ENCODE data around the gene CD99. TPM values are rescaled to one million over a fixed set of nuclear protein-coding genes. Genes with fewer than 3 reads are reported as not detected.

CD99 gene
- total RNA-seq, 3 donors from 2014 or later (not counting 1 experiment from before 2014, with no cell fraction given) = 312 to 340 (median 333) TPM

DNA sequence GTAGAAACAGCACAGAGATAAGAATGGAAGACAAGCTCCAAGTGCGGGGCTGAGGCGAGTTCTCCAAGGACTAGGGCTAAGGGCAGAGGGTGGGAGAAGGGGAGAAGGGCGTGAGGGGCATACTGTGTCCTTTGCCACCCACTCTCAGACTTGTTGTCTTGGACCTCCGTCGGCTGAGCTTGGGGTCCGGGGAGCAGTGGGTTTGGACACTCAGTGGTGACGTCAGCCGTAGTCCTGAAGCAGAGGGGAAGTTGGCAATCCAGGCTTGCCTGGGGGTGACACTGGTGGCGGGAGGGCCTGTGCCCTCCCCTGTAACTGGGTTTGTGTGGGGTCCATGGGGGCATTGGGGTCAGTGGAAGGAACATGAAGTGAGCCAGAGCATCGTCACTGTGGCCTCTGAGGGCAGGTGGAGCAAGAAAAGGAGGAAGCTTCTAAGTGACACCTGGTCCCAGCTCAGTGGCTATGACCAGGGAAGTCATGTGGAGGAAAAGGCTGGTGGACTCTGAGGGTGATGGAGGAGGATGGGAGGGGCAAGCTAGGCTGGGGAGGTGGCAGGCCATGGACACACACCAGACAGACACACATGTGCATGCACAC, 17.6 kb downstream of the CD99 start:
- Histone ChIP-seq H3K4me1 (ENCODE audit: control insufficient read depth, insufficient read depth, low read length) (peaks cover 63% of the 10 kb centered on the region), H3K27ac (ENCODE audit: low read length) (peak overlapping the region; percentile 46), H3K4me3 (ENCODE audit: low read length) (no peak overlapping the region), H3K9me3 (ENCODE audit: control insufficient read depth, insufficient read depth, low read length) (no peaks in the 10 kb centered on the region), H3K27me3 (ENCODE audit: control insufficient read depth, insufficient read depth, low read length) (no peaks in the 10 kb centered on the region), H3K36me3 (ENCODE audit: control insufficient read depth, insufficient read depth, low read length) (peaks cover 17% of the 10 kb centered on the region)
- H3K4me1 Mint-ChIP-seq = peaks cover 56 to 66% of the 10 kb centered on the region in 2 donors
- WGBS (ENCODE audit: insufficient coverage) = 54% methylated on average over 10 of the region's 10 CpGs
- peak overlapping the region; percentile 65 for H3K4me3 Mint-ChIP-seq
- no peak for ATAC-seq
- H3K27me3 Mint-ChIP-seq (ENCODE audit: low read depth in 2 of 2) = no peaks in the 10 kb centered on the region
- TF ChIP-seq, protein P1, sequence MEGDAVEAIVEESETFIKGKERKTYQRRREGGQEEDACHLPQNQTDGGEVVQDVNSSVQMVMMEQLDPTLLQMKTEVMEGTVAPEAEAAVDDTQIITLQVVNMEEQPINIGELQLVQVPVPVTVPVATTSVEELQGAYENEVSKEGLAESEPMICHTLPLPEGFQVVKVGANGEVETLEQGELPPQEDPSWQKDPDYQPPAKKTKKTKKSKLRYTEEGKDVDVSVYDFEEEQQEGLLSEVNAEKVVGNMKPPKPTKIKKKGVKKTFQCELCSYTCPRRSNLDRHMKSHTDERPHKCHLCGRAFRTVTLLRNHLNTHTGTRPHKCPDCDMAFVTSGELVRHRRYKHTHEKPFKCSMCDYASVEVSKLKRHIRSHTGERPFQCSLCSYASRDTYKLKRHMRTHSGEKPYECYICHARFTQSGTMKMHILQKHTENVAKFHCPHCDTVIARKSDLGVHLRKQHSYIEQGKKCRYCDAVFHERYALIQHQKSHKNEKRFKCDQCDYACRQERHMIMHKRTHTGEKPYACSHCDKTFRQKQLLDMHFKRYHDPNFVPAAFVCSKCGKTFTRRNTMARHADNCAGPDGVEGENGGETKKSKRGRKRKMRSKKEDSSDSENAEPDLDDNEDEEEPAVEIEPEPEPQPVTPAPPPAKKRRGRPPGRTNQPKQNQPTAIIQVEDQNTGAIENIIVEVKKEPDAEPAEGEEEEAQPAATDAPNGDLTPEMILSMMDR (IDR thresholded peaks at IDR 0.05) = no peak
- intact Hi-C loops (cut with micrococcal nuclease) = loop anchor here (5.0 kb wide), 1 partner anchor 66 kb away; no protein-coding TSS in a partner anchor
- peak overlapping the region; percentile 82 to 87 for H3K27ac Mint-ChIP-seq
- no peak for DNase-seq
- H3K36me3 Mint-ChIP-seq = no peaks in the 10 kb centered on the region
- H3K9me3 Mint-ChIP-seq = no peaks in the 10 kb centered on the region

DNA sequence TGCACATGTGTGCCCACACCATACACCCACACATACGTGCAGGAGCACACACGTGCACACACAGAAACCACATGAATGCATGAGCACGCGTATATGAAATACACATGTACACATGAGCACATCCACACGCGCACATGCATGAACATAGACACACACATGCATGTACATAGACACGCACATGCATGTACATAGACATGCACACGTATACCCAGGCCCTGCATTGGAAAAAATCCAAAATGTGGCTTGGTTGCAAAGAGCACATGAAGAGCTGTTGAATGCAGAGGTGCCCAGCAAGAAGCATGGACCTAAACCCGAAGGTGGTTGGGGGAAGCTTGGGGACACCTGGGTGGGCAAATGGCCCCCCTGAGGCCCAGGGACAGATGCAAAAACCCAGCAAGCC, 18.5 kb downstream of the CD99 start:
- Histone ChIP-seq H3K9me3 (ENCODE audit: control insufficient read depth, insufficient read depth, low read length) (no peaks in the 10 kb centered on the region), H3K4me1 (ENCODE audit: control insufficient read depth, insufficient read depth, low read length) (peaks cover 60% of the 10 kb centered on the region), H3K27ac (ENCODE audit: low read length) (peak overlapping the region; percentile 66), H3K27me3 (ENCODE audit: control insufficient read depth, insufficient read depth, low read length) (no peaks in the 10 kb centered on the region), H3K4me3 (ENCODE audit: low read length) (no peak overlapping the region), H3K36me3 (ENCODE audit: control insufficient read depth, insufficient read depth, low read length) (peaks cover 22% of the 10 kb centered on the region)
- ATAC-seq = no peak
- Mint-ChIP-seq H3K4me3 (peak overlapping the region; percentile 11), H3K9me3 (no peaks in the 10 kb centered on the region), H3K4me1 (peaks cover 60 to 61% of the 10 kb centered on the region in 2 donors), H3K36me3 (no peaks in the 10 kb centered on the region), H3K27me3 (ENCODE audit: low read depth in 2 of 2) (no peaks in the 10 kb centered on the region), H3K27ac (peak overlapping the region; percentile 85 to 87)
- TF ChIP-seq, protein P1 (IDR thresholded peaks at IDR 0.05) = no peak
- 82% methylated on average over 9 of the region's 9 CpGs for WGBS (ENCODE audit: insufficient coverage)
- DNase-seq = peak in 1 of 2 donors; percentile 27
- intact Hi-C loops (cut with micrococcal nuclease) = loop anchor here (5.0 kb wide), 1 partner anchor 67 kb away; no protein-coding TSS in a partner anchor

DNA sequence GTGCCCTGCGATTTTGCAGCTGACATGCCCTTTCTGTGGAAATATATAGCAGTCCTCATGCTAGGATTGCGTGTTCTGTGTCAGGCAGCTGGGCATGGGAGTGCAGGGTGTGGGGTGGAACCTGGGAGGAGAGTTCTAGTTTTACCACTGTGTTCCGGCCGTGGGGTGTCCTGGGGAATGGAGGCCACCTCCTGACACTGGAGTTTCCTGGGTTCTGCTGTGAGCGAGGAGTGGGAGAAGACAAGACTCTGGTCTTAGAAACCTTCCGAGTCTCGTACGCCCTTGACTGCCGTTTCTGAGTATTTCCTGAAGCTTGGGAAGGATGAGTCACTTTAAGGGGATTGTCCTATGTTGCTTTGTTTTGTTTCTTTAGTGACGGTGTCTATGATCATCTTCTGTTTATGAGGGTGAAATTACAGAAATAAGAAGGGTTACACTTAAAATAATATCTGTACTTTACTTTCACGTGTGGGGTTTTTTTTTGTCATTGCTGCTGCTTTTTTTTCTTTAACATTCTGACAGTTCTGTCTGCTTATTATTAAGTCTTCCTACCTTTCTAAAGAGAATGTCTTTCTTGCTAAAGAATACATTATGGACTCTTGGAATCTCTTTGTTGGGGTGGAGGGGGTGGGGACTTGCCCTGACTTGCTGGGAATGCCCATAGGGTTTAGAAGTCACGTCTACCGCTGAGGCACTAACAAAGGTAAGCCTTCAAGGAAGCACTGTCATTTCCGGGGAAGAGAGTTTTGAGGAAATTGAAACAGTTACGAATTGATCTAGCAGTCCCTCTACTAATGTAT, 19.1 kb downstream of the CD99 start:
- 26% methylated on average over 13 of the region's 15 CpGs for WGBS (ENCODE audit: insufficient coverage)
- Mint-ChIP-seq H3K4me1 (peaks cover 61 to 62% of the 10 kb centered on the region in 2 donors), H3K27ac (peak overlapping the region; percentile 85 to 87), H3K4me3 (peak overlapping the region; percentile 68), H3K9me3 (no peaks in the 10 kb centered on the region), H3K27me3 (ENCODE audit: low read depth in 2 of 2) (no peaks in the 10 kb centered on the region), H3K36me3 (no peaks in the 10 kb centered on the region)
- peak overlapping the region; percentile 66 for H3K27ac ChIP-seq (ENCODE audit: low read length)
- peaks cover 28% of the 10 kb centered on the region for H3K36me3 ChIP-seq (ENCODE audit: control insufficient read depth, insufficient read depth, low read length)
- no peak overlapping the region for H3K4me3 ChIP-seq (ENCODE audit: low read length)
- ATAC-seq = peak; percentile 52 to 59 (median 55)
- intact Hi-C loops (cut with micrococcal nuclease) = no loop called here
- no peaks in the 10 kb centered on the region for H3K9me3 ChIP-seq (ENCODE audit: control insufficient read depth, insufficient read depth, low read length)
- peak in 1 of 2 donors; percentile 73 for DNase-seq
- H3K27me3 ChIP-seq (ENCODE audit: control insufficient read depth, insufficient read depth, low read length) = no peaks in the 10 kb centered on the region
- peaks cover 65% of the 10 kb centered on the region for H3K4me1 ChIP-seq (ENCODE audit: control insufficient read depth, insufficient read depth, low read length)
- TF ChIP-seq, protein P1 (IDR thresholded peaks at IDR 0.05) = no peak

All from natural killer cell (primary cell).